HEK293T (cell line): Measurements from ENCODE around the gene SNAP25.

Experiments used
- CTCF ChIA-PET: fragments of 350-600 bp; formaldehyde crosslinking; extraction: SDS; loops from one replicate; lab custom pipeline; 2021; ENCODE audit warnings: antibody characterized with exemption, inconsistent platforms; lab: Yijun Ruan, JAX
- POLR2A ChIA-PET: fragments of 350-600 bp; formaldehyde crosslinking; extraction: SDS; loops from one replicate; lab custom pipeline; 2020; ENCODE audit warnings: antibody characterized with exemption, inconsistent platforms; lab: Yijun Ruan, JAX
- DNase-seq: peaks from one replicate; pipeline ENCODE4 v3.0.0; 2012; ENCODE audit warnings: mixed read lengths; ENCODE audit errors: extremely low spot score
- ARNT ChIP-seq: fragments of 450-650 bp; IDR thresholded peaks from 2 replicates; pipeline ENCODE4 v1.6.1; 2017; ENCODE audit warnings: mild to moderate bottlenecking
- BHLHE40 ChIP-seq: fragments of 450-650 bp; IDR thresholded peaks from 2 replicates; pipeline ENCODE4 v1.6.1; 2016; ENCODE audit warnings: mild to moderate bottlenecking, moderate library complexity, borderline replicate concordance
- CTBP1 ChIP-seq: fragments of 450-650 bp; IDR thresholded peaks from 2 replicates; pipeline ENCODE4 v1.6.1; 2016; ENCODE audit warnings: borderline replicate concordance
- ELF4 ChIP-seq: fragments of 450-650 bp; IDR thresholded peaks from 2 replicates; pipeline ENCODE4 v1.6.1; 2017; ENCODE audit warnings: antibody characterized with exemption
- FOXA1 ChIP-seq: fragments of 450-650 bp; IDR thresholded peaks from 2 replicates; pipeline ENCODE4 v1.6.1; 2016; ENCODE audit warnings: mild to moderate bottlenecking
- FOXK2 ChIP-seq: fragments of 450-650 bp; IDR thresholded peaks from 2 replicates; pipeline ENCODE4 v1.6.1; 2016; ENCODE audit warnings: mild to moderate bottlenecking
- FOXM1 ChIP-seq: fragments of 450-650 bp; IDR thresholded peaks from 2 replicates; pipeline ENCODE4 v1.6.1; 2017; ENCODE audit warnings: mild to moderate bottlenecking, borderline replicate concordance
- HDGF ChIP-seq: fragments of 450-650 bp; IDR thresholded peaks from 2 replicates; pipeline ENCODE4 v1.6.1; 2017; ENCODE audit warnings: antibody characterized with exemption, borderline replicate concordance
- L3MBTL2 ChIP-seq: fragments of 450-650 bp; conservative IDR thresholded peaks from 2 replicates; pipeline ENCODE4 v1.6.1; 2016; ENCODE audit warnings: mild to moderate bottlenecking
- LEF1 ChIP-seq: fragments of 450-650 bp; IDR thresholded peaks from 2 replicates; pipeline ENCODE4 v1.6.1; 2017; ENCODE audit warnings: mild to moderate bottlenecking, borderline replicate concordance
- NFRKB ChIP-seq: fragments of 450-650 bp; IDR thresholded peaks from 2 replicates; pipeline ENCODE4 v1.6.1; 2016; ENCODE audit warnings: mild to moderate bottlenecking, moderate library complexity
- PKNOX1 ChIP-seq: fragments of 450-650 bp; IDR thresholded peaks from 2 replicates; pipeline ENCODE4 v1.6.1; 2016
- SP1 ChIP-seq: fragments of 450-650 bp; IDR thresholded peaks from 2 replicates; pipeline ENCODE4 v1.6.1; 2017
- SUZ12 ChIP-seq: fragments of 450-650 bp; IDR thresholded peaks from 2 replicates; pipeline ENCODE4 v1.6.1; 2016; ENCODE audit warnings: mild to moderate bottlenecking
- TARDBP ChIP-seq: fragments of 450-650 bp; IDR thresholded peaks from 2 replicates; pipeline ENCODE4 v1.6.1; 2016
- ZNF384 ChIP-seq: fragments of 450-650 bp; IDR thresholded peaks from 2 replicates; pipeline ENCODE4 v1.6.1; 2016

SNAP25 gene

GRCh38 chr20:10344953-10345352 lies 126.3 kb downstream of the SNAP25 start:
- POLR2A ChIA-PET: no interaction called here
- CTCF ChIA-PET: no interaction called here
- no peak for DNase-seq
- no peak for TF ChIP-seq ARNT
- TF ChIP-seq SUZ12: no peak
- no peak for TF ChIP-seq ELF4
- no peak for TF ChIP-seq BHLHE40

GRCh38 chr20:10347086-10347880 lies 128.7 kb downstream of the SNAP25 start:
- no peak for TF ChIP-seq ZNF384
- no peak for TF ChIP-seq FOXK2
- no peak for TF ChIP-seq FOXA1
- TF ChIP-seq BHLHE40: no peak
- no peak for TF ChIP-seq L3MBTL2
- no peak for TF ChIP-seq NFRKB
- no peak for TF ChIP-seq CTBP1
- no peak for TF ChIP-seq FOXM1
- no peak for TF ChIP-seq SP1
- TF ChIP-seq ELF4: no peak
- no peak for TF ChIP-seq PKNOX1
- no peak for TF ChIP-seq LEF1
- TF ChIP-seq HDGF: no peak
- TF ChIP-seq SUZ12: no peak
- POLR2A ChIA-PET: no interaction called here
- DNase-seq: no peak
- CTCF ChIA-PET: no interaction called here

- POLR2A ChIA-PET: no interaction called here
- TF ChIP-seq FOXA1 (no peak), FOXM1 (no peak), CTBP1 (no peak), HDGF (no peak), LEF1 (no peak), FOXK2 (no peak), ELF4 (no peak), BHLHE40 (no peak), ZNF384 (no peak), NFRKB (no peak), TARDBP (no peak), SP1 (no peak), ARNT (no peak), SUZ12 (no peak), L3MBTL2 (no peak), PKNOX1 (no peak)
- CTCF ChIA-PET: no interaction called here
Observed at GRCh38 chr20:10349118-10349517, 130.5 kb downstream of the SNAP25 start.

GRCh38 chr20:10350188-10350842 lies 131.7 kb downstream of the SNAP25 start:
- no peak for DNase-seq
- TF ChIP-seq FOXK2 (no peak), ELF4 (no peak), LEF1 (no peak), NFRKB (no peak), BHLHE40 (no peak), ZNF384 (no peak), ARNT (no peak), HDGF (no peak), SUZ12 (no peak), CTBP1 (no peak), PKNOX1 (no peak), TARDBP (no peak), SP1 (no peak), FOXA1 (no peak), L3MBTL2 (no peak)
- ChIA-PET CTCF (no interaction called here), POLR2A (no interaction called here)

More at GRCh38 chr20:10349118-10349517, 130.5 kb downstream of the SNAP25 start:
- DNase-seq: no peak

GRCh38 chr20:10352934-10353824 lies 134.5 kb downstream of the SNAP25 start:
- no peak for DNase-seq
- TF ChIP-seq LEF1 (no peak), SUZ12 (no peak), TARDBP (no peak), FOXA1 (no peak), ZNF384 (no peak)
- POLR2A ChIA-PET: no interaction called here
- CTCF ChIA-PET: interaction anchor here (0.6 to 1.7 kb wide), 4 partner anchors 36 to 743 kb away, joined by 4 to 6 read pairs (median 4); no protein-coding TSS in a partner anchor
